OCI-LY3 (cell line): Measurements from ENCODE around the gene LRRTM3.

Source experiments
- CTCF ChIP-seq: fragments of 200-600, 300-600 bp; sonication (generic); IDR thresholded peaks from 2 replicates; pipeline ENCODE4 v1.5.1; 2014; ENCODE audit warnings: antibody characterized with exemption, low read length, low read depth
- EZH2phosphoT487 ChIP-seq: fragments of 200-600 bp; shearing (Covaris generic); IDR thresholded peaks from 2 replicates; pipeline ENCODE4 v1.6.1; 2018; ENCODE audit warnings: antibody characterized with exemption, mixed run types, low read depth

- TF ChIP-seq CTCF (no peak), EZH2phosphoT487 (no peak)
These were observed 57.1 kb downstream of the LRRTM3 start for GRCh38 chr10:66982792-66983474.
